Brain microvascular endothelial cell (primary cell): ENCODE measurements around the gene LPIN1.

ENCODE experiments used
- DNase-seq: peaks from one replicate; pipeline ENCODE4 v3.0.0-alpha.2; 2020
- H3K27ac ChIP-seq: fragments of 250-450 bp; sonication (Bioruptor Pico); 2 replicates; pipeline ENCODE4 v1.5.1; 2020; ENCODE audit warnings: mild to moderate bottlenecking, moderate library complexity
- H3K27me3 ChIP-seq: fragments of 250-450 bp; sonication (Bioruptor Pico); replicated peaks from 2 replicates; pipeline ENCODE4 v1.5.1; 2020; ENCODE audit warnings: mild to moderate bottlenecking
- H3K36me3 ChIP-seq: fragments of 250-450 bp; sonication (Bioruptor Pico); replicated peaks from 2 replicates; pipeline ENCODE4 v1.5.1; 2020; ENCODE audit warnings: mild to moderate bottlenecking
- H3K4me3 ChIP-seq: 2 replicates; pipeline ENCODE4 v1.5.1; 2011; ENCODE audit warnings: low read depth, mild to moderate bottlenecking, control low read depth, low read length, moderate library complexity
- CTCF ChIP-seq: IDR thresholded peaks from 2 replicates; pipeline ENCODE4 v1.5.1; 2011; ENCODE audit warnings: low read depth, mild to moderate bottlenecking, moderate library complexity, low read length, control low read depth, inconsistent platforms; ENCODE audit errors: missing control alignments
- in situ Hi-C: cut with HindIII; loops from 2 replicates; pipeline ENCODE4 v1.10.0; 2017; ENCODE audit warnings: low sequenced_read_pairs, low pct_ligation_motif_present

The LPIN1 gene

DNA sequence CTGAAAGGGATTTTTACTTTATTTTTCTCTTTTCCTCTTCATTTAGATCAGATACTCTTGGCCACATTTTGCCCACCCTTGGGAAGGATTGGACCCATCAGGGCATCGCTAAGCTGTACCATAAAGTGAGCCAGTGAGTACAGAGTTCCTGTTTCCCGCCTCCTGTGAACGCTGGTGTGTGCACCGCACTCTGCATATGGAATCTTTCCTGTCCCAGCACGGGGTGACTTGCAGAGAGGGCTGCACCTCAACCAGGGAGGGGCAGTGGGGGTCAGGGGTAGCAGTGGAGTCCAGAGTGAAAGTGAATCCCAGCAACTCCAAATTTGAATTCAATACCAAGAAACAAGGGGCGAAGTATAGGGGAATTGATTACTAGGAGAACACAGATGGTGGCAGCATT lies 58.6 kb downstream of the LPIN1 start:
- in situ Hi-C loops, result no loop called here
- no peak for TF ChIP-seq CTCF
- Histone ChIP-seq H3K27ac (no peak overlapping the region), H3K36me3 (peaks cover 38% of the 10 kb centered on the region), H3K27me3 (no peaks in the 10 kb centered on the region), H3K4me3 (no peak overlapping the region)
- DNase-seq, result no peak

DNA sequence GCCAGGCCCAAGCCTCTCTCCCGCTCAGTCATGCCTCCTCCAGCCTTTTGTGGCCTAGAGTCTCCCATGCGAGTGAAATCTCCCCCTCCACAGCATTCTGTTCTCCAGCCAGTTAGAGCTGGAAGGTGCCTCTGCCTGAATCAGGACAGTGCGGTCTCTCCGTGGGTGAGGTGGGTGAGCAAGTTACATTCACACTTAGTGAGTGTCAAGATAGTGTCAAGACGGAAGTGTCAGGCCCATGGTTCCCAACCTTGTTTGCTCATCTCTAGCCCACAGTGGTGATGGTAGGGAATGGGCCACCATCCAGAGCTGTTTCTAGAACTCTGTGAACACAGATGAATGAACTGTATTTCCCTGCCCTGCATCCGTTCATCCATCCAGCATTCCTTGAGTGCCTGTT lies 59.5 kb downstream of the LPIN1 start:
- Histone ChIP-seq H3K36me3 (peaks cover 38% of the 10 kb centered on the region), H3K4me3 (no peak overlapping the region), H3K27me3 (no peaks in the 10 kb centered on the region), H3K27ac (no peak overlapping the region)
- in situ Hi-C loops, result no loop called here
- TF ChIP-seq CTCF, result no peak
- DNase-seq, result no peak

DNA sequence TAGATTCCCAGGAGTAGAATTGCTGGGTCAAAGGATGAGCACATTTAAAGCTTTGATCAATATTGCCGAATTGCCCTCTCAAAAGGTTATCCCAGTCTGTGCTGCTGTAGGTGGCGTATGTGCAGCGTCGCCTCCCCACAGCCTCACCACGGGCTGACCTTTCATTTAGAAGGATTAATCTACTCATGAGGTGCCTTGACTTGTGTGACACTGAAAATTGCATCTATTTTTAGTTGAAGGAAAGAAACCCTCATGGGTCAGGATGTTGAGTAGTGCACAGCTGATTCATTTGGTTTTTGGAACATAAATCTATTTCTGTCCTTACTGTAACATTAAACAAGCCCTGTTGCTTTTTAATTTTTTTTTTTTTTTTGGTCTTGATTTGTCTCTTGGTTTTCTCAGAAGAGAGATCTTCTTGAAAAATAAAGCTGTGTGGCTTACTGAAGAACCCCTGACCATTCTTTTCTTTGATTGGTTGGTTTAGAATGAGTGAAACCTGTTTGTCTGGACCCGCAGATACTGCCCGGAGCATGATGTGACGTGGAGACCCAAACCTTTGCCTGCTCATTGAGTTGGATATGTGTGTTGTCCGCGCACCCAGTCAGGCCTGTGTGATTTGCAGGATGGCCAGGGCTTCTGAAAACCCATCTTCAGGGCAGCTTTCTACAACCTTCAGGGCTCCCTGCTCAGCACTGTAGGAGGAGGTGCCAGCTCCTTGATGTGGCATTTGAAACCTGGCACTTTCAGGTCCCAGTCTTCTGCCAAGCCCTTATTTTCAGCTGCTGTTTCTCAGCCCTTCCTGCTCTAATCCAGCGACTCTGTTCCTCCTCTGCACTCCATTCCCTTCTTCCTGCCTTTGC lies 61.0 kb downstream of the LPIN1 start:
- peaks cover 38% of the 10 kb centered on the region for H3K36me3 ChIP-seq
- in situ Hi-C loops, result no loop called here
- TF ChIP-seq CTCF, result no peak

DNA sequence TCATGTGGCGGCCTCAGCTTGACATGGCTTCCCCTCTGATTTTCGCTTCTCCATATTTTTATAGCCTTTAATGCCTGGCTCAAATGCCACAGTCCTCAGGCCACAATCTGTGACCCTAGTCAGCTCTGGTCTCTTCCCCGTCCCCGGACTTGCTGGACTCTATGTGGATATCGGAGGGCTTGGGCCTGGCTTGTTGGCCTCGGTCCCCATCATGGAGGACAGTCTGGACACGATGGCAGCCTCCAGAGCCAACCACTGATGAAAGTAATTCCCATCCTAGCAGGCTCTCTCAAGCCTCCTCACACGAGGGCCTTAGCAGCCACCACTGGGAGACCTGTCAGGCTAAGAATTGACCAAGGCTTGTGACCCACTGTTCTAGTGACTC lies 61.6 kb downstream of the LPIN1 start:
- H3K27ac ChIP-seq, result no peak overlapping the region
- no peak for TF ChIP-seq CTCF
- in situ Hi-C loops, result no loop called here
- no peak overlapping the region for H3K4me3 ChIP-seq
- peaks cover 35% of the 10 kb centered on the region for H3K36me3 ChIP-seq
- no peaks in the 10 kb centered on the region for H3K27me3 ChIP-seq
- no peak for DNase-seq

More for the DNA sequence above, 61.0 kb downstream of the LPIN1 start:
- no peak for DNase-seq
- Histone ChIP-seq H3K27ac (no peak overlapping the region), H3K27me3 (no peaks in the 10 kb centered on the region), H3K4me3 (no peak overlapping the region)

GRCh38 chr2:11809586-11810236 lies 63.3 kb downstream of the LPIN1 start:
- Histone ChIP-seq H3K27me3 (no peaks in the 10 kb centered on the region), H3K36me3 (peaks cover 23% of the 10 kb centered on the region), H3K4me3 (no peak overlapping the region), H3K27ac (no peak overlapping the region)
- DNase-seq, result no peak
- TF ChIP-seq CTCF, result no peak
- in situ Hi-C loops, result no loop called here
